ENCODE results near the gene NEAT1.
"Not testable (repeated sequence)": the region's sequence is repeated elsewhere in the genome, so short reads cannot be mapped to it uniquely, and the experiment has no call there.

The NEAT1 gene

GRCh38 chr11:65435411-65435931 lies 12.9 kb downstream of the NEAT1 start:
- DNase-seq, result no peak

DNA sequence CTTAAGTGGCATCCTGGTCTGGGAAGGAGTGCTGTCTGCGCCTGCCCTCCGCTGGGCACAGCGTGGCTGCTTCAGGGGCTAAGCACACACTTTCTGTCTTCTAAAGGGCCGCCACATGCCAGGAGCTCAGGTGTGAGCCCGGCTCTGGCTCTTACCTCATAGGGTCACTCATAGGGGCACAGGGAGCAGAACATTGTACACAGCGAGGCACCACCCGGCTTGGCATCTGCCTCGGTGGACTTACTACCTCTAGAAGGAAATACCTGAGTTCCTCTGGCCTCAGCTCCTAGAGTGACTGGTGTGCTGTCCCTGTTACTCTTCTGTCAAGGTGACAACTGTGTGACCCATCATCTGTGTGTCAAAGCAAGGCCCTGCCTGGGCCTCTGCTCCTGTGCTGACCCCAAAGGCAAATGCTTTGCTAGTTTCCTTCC lies 13.4 kb downstream of the NEAT1 start:
- DNase-seq, result no peak

- no peak for DNase-seq
Observed at GRCh38 chr11:65436412-65437032, 13.9 kb downstream of the NEAT1 start.

DNA sequence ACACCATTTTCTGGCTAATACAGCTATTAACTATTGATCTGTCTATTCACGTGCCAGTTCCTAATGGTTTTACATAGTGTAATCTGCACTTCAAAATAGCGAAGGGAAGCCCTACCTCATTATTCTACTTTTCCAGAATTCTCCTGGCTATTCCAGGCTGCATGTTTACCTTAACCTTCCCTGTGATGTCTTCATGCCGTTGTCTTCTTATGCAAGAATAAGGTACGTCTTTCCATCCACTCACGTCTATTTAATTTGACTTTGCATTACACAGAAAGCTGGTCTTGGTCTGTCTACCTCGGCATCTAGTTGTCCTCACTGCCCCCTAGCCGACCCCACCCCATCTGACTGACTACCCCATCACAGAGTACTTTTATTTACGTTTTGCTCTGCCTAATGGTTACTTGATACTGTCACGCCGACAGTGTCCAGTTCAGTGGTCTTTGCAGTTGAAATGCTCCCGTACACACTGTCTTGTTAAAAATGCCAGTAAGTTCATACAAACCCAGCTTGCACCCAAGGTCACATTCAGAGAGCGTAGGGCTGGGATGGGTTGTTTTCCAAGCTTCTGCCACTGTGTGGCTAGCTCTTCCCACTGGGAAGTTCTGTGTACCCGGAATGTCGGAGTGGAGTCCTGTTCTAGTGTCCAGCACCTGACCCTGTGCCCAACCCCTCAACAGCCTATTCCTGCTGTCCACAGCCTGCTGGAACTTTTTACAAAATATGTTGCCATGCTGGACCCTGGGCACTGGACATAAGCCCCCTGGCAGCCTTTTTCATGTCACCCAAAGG lies 15.0 kb downstream of the NEAT1 start:
- no peak for DNase-seq

DNA sequence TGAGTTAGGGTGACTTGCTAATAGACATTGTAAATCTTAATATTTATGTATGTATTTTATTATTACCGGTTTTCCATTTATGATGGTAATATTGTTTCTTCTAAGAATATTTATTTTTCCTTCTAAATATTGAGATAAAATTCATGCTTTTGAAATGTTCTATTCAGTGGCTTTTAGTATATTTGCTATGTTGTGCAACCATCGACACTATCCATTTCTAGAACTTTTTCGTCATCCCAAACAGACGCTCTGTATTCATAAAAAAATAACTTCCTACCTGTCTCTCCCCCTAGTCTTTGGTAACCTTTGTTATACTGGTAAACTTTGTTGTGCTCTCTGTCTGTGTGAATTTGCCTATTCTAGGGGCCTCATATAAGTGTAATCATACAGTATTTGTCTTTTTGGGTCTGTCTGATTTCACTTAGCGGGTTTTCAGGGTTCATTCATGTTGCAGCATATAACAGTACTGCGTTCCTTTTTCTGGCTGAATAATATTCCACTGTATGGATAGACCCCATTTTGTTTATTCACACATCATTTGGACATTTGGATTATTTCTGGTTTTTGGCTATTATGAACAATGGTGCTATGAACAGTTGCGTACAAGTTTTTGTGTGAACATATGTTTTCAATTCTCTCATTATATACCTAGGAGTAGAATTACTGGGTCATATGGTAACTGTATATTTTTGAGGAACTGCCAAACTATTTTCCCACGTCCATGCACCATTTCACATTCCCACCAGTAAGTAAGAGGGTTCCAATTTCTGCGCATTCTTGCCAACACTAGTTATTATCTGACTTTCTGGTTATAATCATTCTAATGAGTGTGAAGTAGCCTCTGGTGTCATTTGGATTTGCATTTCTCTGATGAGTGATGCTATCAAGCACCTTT lies 15.9 kb downstream of the NEAT1 start:
- DNase-seq, result no peak

GRCh38 chr11:65439331-65440181 lies 17.0 kb downstream of the NEAT1 start:
- no peak for DNase-seq

- no peak for DNase-seq
Observed at GRCh38 chr11:65440831-65441499, 18.4 kb downstream of the NEAT1 start.

DNA sequence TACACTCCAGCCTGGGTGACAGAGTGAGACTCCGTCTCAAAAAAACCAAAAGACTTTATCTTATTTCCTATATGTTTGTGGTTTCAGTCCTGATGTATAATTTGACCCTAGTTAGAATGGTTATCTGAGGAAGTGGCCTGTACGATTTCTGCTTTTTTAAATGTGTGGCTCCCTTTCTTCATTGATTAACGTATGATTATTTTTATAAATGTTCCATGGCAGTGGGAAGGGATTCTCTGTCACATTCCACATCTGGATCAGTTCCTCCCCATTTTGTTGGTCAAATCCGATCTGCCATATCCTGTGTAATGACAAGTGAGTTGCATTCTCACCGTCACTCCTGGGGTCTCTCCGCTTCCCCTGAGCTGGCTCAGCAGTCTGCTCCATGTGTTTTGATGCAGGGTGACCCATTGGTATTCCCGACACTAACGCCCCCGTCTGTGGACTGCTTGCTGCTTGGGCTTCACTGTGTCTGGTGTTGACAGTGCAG lies 20.3 kb downstream of the NEAT1 start:
- DNase-seq, result no peak

DNA sequence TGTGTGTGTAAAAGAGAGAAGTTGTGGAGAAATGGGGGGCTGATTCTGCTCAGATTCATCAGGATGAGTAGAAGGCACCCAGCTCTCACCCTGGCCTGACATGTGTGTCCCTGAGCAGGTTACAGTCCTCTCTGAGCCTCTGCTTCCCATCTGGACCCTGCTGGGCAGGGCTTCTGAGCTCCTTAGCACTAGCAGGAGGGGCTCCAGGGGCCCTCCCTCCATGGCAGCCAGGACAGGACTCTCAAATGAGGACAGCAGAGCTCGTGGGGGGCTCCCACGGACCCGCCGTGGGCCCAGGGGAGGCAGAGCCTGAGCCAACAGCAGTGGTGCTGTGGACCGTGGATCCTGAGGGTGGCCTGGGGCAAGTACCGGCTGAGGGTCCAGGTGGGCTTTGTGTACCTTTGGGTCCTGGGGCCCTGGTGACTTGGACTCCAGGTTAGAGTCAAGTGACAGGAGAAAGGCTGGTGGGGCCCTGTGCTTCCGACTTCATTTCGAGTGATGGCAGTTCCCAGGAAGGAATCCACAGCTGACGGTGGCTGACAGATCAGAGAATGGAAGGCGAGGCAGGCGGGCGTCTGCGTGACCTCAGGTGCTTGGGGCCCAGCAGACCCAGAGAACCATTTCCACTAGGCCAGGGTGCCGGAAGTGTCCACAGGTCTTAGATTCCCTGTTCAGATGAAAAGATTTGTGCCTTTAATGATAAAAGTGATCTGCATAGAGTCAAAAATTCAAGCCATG lies 21.9 kb downstream of the NEAT1 start:
- DNase-seq, result no peak

DNA sequence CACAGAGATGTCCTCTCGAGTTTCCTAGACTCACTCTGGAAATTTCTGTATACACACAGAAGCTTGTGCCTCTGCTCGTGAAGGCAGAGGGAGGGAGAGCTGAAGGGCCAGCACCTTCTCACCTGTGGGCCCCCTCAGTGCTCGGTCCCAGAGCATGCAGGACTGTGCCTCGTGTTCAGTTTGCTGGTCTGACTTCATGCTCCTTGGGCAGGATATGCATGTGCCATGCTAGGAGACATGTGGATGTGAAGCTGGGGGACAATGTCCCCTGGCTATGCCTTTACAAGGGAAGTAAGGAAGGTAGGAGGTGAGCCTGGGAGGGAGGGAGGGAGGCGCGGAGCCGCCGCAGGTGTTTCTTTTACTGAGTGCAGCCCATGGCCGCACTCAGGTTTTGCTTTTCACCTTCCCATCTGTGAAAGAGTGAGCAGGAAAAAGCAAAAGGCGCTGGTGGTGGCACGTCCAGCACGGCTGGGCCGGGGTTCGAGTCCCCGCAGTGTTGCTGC lies 22.6 kb downstream of the NEAT1 start:
- DNase-seq, result no peak

- DNase-seq, result peak; percentile 56
Observed at GRCh38 chr11:65445604-65446445, 23.2 kb downstream of the NEAT1 start.

- peak; percentile 56 for DNase-seq
Observed at GRCh38 chr11:65446446-65447277, 24.1 kb downstream of the NEAT1 start.

GRCh38 chr11:65448074-65448417 lies 25.4 kb downstream of the NEAT1 start:
- DNase-seq, result no peak

- DNase-seq, result peak; percentile 52
Observed at GRCh38 chr11:65448418-65449105, 26.0 kb downstream of the NEAT1 start.

DNA sequence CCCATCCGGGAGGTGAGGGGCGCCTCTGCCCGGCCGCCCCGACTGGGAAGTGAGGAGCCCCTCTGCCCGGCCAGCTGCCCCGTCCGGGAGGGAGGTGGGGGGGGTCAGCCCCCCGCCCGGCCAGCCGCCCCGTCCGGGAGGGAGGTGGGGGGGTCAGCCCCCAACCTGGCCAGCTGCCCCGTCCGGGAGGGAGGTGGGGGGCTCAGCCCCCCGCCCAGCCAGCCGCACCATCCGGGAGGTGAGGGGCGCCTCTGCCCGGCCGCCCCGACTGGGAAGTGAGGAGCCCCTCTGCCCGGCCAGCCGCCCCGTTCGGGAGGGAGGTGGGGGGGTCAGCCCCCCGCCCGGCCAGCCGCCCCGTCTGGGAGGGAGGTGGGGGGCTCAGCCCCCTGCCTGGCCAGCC lies 28.7 kb downstream of the NEAT1 start:
- DNase-seq, result not testable (repeated sequence)

DNA sequence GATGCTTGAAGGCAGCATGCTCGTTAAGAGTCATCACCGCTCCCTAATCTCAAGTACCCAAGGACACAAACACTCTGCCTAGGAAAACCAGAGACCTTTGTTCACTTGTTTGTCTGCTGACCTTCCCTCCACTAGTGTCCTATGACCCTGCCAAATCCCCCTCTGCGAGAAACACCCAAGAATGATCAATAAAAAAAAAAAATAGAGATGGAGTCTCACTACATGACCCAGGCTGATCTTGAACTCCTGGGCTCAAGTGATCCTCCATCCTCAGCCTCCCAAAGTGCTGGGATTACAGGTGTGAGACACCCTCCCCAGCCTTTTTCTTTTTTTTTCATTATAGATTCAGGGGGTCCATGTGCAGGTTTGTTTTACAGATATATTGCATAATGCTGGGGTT lies 29.7 kb downstream of the NEAT1 start:
- not testable (repeated sequence) for DNase-seq

DNA sequence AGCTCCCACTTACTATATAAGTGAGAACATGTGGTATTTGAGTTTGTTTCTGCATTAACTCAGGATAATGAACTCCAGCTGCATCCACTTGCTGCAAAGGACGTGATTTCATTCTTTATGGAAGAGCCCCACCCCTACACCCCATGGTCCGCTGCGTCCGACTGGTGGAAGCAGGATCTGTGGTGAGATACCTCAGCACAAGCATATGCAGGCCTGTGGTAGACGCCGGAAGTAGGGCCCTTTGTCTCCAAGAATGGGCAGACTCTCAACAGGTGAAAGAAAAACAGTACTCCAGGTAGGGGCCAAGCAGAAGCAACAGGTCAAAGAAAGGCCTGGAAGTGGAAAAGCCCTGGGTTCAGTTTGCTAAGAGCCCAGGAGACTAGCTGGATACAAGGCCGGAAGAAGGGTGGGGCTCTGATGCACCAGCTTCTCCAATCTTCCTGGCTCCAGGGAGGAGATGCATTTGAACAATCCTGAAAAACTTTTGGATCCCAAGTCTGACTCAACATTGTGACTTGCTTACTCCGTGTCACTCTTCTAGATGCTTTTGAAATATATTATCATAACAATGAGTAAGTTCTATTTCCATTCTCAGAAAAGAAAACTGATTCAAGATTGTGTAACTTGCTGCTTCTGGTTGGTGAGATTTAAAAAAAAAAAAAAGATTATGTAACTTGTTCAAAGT lies 30.4 kb downstream of the NEAT1 start:
- DNase-seq, result no peak

DNA sequence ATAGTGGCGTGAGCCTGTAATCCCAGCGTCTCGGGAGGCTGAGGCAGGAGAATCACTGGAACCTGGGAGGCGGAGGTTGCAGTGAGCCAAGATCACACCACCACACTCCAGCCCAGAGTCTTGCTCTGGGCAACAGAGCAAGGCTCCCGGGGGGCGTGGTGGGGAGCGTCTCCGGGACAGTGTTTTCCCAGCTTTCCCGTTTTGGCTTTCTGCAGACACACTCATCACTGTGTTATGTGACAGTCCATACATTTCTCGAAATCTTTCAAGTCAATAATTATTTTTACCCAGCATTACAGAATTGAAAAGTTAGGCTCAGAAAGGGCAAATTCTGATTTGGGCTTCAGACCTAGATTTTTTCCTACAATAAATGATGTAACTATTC lies 31.7 kb downstream of the NEAT1 start:
- DNase-seq, result no peak
